Kidney glomerular epithelial cell (primary cell): ENCODE results near the gene DCDC2C.

Experiments
- DNase-seq: peaks from one replicate; lab custom pipeline; 2025; lab: John Stamatoyannopoulos, UW

The DCDC2C gene

GRCh38 chr2:3895021-3895420 lies 191.6 kb downstream of the DCDC2C start:
- DNase-seq, result no peak
